PC-9 (cell line): Measurements from ENCODE around the gene AKT1. TPM values are rescaled to one million over a fixed set of nuclear protein-coding genes. Genes with fewer than 3 reads are reported as not detected.

Experiments used
- BruUV-seq: library from RNA; stranded (reverse); fragments of 400-500 nt; replicated peaks from 2 replicates; lab custom pipeline; 2021; lab: Mats Ljungman, UMichigan
- CTCF ChIA-PET: fragments of 300-600 bp; sonication (Branson Sonifier 250); formaldehyde crosslinking; loops from one replicate; lab custom pipeline; 2022; ENCODE audit warnings: antibody characterized with exemption; lab: Charles Lee
- POLR2A ChIA-PET: fragments of 300-600 bp; sonication (Branson Sonifier 250); formaldehyde crosslinking; loops from one replicate; lab custom pipeline; 2022; ENCODE audit warnings: antibody characterized with exemption; ENCODE audit not compliant: unreplicated experiment; lab: Charles Lee
- DNase-seq, 2 experiments: peaks; one replicate each; pipeline versions ENCODE4 v3.0.0 to v3.0.0-alpha.2; 2015 to 2022; ENCODE audit warnings: mixed read lengths in 1 of 2
- H2AFZ ChIP-seq: fragments of 200-600 bp; sonication (generic); 2 replicates; pipeline ENCODE4 v1.8.1; 2017; ENCODE audit warnings: antibody characterized with exemption
- H3F3A ChIP-seq: fragments of 200-600 bp; sonication (generic); 2 replicates; pipeline ENCODE4 v1.8.1; 2017; ENCODE audit warnings: antibody characterized with exemption, mild to moderate bottlenecking, low read depth; ENCODE audit not compliant: insufficient read depth
- H3K27ac ChIP-seq: fragments of 200-600 bp; sonication (generic); 2 replicates; pipeline ENCODE4 v1.6.1; 2016; ENCODE audit warnings: mixed run types
- H3K27me3 ChIP-seq: fragments of 200-600 bp; sonication (generic); 2 replicates; pipeline ENCODE4 v1.6.1; 2016; ENCODE audit warnings: low read depth, mixed run types; ENCODE audit not compliant: insufficient read depth
- H3K36me3 ChIP-seq: fragments of 200-600 bp; sonication (generic); 2 replicates; pipeline ENCODE4 v1.6.1; 2016; ENCODE audit warnings: low read depth, mixed run types
- H3K4me1 ChIP-seq: fragments of 200-600 bp; sonication (generic); replicated peaks from 2 replicates; pipeline ENCODE4 v1.6.1; 2016; ENCODE audit warnings: mixed run types; ENCODE audit not compliant: insufficient read depth
- H3K4me2 ChIP-seq: fragments of 200-600 bp; sonication (generic); 2 replicates; pipeline ENCODE4 v1.6.1; 2017; ENCODE audit warnings: mixed run types
- H3K4me3 ChIP-seq: fragments of 200-600 bp; sonication (generic); 2 replicates; pipeline ENCODE4 v1.6.1; 2016; ENCODE audit warnings: mixed run types
- H3K79me2 ChIP-seq: fragments of 200-600 bp; sonication (generic); 2 replicates; pipeline ENCODE4 v1.6.1; 2017; ENCODE audit warnings: low read depth, mixed run types
- H3K9me2 ChIP-seq: fragments of 200-600 bp; sonication (generic); 2 replicates; pipeline ENCODE4 v1.8.1; 2017; ENCODE audit warnings: mild to moderate bottlenecking; ENCODE audit not compliant: insufficient read depth
- H3K9me3 ChIP-seq: fragments of 200-600 bp; sonication (generic); 2 replicates; pipeline ENCODE4 v1.8.1; 2016; ENCODE audit warnings: low read depth; ENCODE audit not compliant: insufficient read depth
- H4K20me1 ChIP-seq: fragments of 200-600 bp; sonication (generic); 2 replicates; pipeline ENCODE4 v1.8.1; 2017; ENCODE audit not compliant: insufficient read depth
- EZH2 ChIP-seq: fragments of 200-600 bp; sonication (generic); IDR thresholded peaks from 2 replicates; pipeline ENCODE4 v1.8.0; 2017; ENCODE audit warnings: antibody characterized with exemption, low read depth
- intact Hi-C: fragments of 100-400 bp; cut with micrococcal nuclease; formaldehyde crosslinking; loops from one replicate; pipeline ENCODE4 v1.10.0; 2022; ENCODE audit not compliant: unreplicated experiment
- total RNA-seq: library from RNA; stranded (reverse); gene quantifications from 2 replicates; pipeline ENCODE4 v1.2.3, GENCODE V29; 2021
- TF ChIP-seq, protein P1 (sequence below): fragments of 200-600 bp; sonication (generic); conservative IDR thresholded peaks from 2 replicates; pipeline ENCODE4 v1.6.1; 2017; ENCODE audit warnings: mixed run types, antibody characterized with exemption, mild to moderate bottlenecking, moderate library complexity

AKT1 gene
- total RNA-seq, 1 experiment from 2014 or later, result 107 TPM

DNA sequence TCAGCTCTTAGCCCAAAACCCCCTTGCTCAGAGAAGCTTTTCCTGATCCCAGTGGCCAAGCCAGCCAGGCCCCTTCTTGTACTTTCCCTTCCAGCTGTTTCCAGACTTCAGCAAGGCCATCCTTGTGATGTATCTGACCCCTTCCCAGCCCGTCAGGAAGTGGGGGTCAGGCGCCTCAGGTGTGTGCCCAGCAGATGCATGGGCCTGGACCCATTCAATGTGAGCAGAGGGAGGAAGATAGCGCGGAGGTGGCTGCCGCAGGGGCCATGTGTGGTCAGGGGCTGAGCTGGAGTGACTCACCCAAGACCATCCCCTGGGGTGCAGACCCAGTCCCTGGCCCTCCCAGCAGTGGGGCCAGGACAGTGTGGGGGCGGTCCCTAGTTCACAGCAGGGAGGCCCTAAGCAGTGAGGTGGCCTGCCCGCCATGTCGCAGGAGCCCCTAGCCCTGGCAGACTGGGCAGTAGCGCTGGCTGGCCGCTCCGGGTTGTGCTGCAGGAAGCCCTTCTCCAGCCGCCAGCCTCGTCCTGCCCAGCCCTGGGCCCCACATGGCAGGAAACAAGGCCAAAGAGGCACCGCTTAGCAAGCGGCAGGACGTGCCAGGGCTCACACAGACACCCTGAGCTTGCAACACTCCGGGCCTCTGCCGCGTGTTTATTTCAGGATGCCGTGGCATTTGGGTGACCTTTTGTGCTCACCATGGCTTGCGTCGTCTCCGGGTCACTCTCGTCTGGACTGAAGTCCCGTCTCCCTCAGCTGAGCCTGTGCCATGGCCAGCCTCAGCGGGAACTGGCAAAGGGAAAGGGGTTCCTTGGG is 59.5 kb downstream of the AKT1 start:
- DNase-seq, result no peak
- CTCF ChIA-PET, result no interaction called here
- POLR2A ChIA-PET, result no interaction called here
- no peaks in the 10 kb centered on the region for H3K36me3 ChIP-seq
- no TSS peak for BruUV-seq
- H3K27me3 ChIP-seq, result no peaks in the 10 kb centered on the region
- no peak overlapping the region for H3K4me3 ChIP-seq
- no peak overlapping the region for H3K27ac ChIP-seq
- intact Hi-C loops, result no loop called here
- H3K4me2 ChIP-seq, result no peak overlapping the region
- no peaks in the 10 kb centered on the region for H3F3A ChIP-seq
- H3K9me3 ChIP-seq, result no peaks in the 10 kb centered on the region
- no peak overlapping the region for H2AFZ ChIP-seq
- no peak for TF ChIP-seq EZH2
- TF ChIP-seq, protein P1, sequence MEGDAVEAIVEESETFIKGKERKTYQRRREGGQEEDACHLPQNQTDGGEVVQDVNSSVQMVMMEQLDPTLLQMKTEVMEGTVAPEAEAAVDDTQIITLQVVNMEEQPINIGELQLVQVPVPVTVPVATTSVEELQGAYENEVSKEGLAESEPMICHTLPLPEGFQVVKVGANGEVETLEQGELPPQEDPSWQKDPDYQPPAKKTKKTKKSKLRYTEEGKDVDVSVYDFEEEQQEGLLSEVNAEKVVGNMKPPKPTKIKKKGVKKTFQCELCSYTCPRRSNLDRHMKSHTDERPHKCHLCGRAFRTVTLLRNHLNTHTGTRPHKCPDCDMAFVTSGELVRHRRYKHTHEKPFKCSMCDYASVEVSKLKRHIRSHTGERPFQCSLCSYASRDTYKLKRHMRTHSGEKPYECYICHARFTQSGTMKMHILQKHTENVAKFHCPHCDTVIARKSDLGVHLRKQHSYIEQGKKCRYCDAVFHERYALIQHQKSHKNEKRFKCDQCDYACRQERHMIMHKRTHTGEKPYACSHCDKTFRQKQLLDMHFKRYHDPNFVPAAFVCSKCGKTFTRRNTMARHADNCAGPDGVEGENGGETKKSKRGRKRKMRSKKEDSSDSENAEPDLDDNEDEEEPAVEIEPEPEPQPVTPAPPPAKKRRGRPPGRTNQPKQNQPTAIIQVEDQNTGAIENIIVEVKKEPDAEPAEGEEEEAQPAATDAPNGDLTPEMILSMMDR, result no peak
- H3K9me2 ChIP-seq, result no peaks in the 10 kb centered on the region
- H3K79me2 ChIP-seq, result no peaks in the 10 kb centered on the region
- no peaks in the 10 kb centered on the region for H4K20me1 ChIP-seq
- H3K4me1 ChIP-seq, result no peaks in the 10 kb centered on the region

DNA sequence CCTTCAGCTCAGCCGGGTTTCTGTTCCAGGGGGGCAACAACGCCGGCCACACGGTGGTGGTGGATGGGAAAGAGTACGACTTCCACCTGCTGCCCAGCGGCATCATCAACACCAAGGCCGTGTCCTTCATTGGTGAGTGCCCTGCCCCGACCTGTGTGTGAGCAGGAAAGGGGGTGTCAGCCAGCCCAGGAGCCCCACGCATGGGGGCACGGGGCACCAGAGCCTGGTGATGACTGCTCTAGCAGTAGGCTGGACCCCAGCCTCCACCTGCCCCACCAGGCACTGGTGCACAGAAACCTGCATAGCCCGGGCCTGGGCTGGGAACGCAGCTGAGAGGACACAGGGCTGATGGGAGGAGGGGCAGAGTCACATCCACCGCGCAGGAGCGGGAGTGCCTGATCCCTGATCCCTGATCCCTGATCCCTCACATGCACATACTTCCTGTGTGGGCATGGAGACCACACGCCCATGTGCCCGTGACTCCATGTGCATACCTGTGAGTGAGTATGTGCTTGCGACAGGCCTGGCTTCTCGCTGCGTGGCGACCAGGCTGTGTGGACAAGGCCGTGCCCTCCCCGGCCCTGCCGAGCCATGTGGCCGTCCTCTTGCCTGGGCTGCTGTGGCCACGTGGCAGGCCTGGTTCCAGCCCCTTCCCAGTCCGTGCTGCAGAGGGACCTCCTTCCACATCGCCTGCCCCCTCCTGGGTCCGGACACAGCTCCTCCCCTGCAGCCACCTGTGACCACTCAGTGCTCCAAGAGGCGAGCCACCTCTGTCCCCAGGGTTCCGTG is 60.4 kb downstream of the AKT1 start:
- H3K79me2 ChIP-seq, result no peaks in the 10 kb centered on the region
- no peaks in the 10 kb centered on the region for H3K9me3 ChIP-seq
- no peak overlapping the region for H2AFZ ChIP-seq
- H3K4me1 ChIP-seq, result no peaks in the 10 kb centered on the region
- POLR2A ChIA-PET, result no interaction called here
- no peaks in the 10 kb centered on the region for H3K9me2 ChIP-seq
- no peak overlapping the region for H3K4me2 ChIP-seq
- no TSS peak for BruUV-seq
- H3K4me3 ChIP-seq, result no peak overlapping the region
- no peak overlapping the region for H3K27ac ChIP-seq
- TF ChIP-seq, protein P1, result no peak
- TF ChIP-seq EZH2, result no peak
- H3K27me3 ChIP-seq, result no peaks in the 10 kb centered on the region
- no peaks in the 10 kb centered on the region for H3K36me3 ChIP-seq
- CTCF ChIA-PET, result no interaction called here
- intact Hi-C loops, result no loop called here
- no peaks in the 10 kb centered on the region for H3F3A ChIP-seq
- DNase-seq, result no peak
- H4K20me1 ChIP-seq, result no peaks in the 10 kb centered on the region

DNA sequence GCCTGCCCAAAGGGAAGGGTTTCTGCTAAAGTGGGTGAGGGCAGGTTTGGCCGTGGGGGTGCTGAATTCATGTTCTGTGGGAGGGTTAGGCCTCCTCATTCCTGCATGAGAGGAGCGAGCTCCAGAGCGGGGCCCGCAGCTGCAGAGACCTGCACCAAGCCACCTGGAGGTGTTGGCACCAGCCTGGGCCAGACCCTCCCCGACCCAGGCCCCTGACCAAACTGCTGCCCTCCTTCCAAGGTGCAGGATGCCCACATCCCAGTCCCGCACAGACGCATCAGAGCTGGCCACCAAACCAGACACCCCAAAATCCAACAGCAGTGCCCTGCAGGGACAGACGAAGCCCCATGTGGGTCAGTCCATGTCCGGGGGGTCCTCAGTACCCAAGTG is 61.0 kb downstream of the AKT1 start:
- TF ChIP-seq, protein P1, result no peak
- TF ChIP-seq EZH2, result no peak
- Histone ChIP-seq H3K9me2 (no peaks in the 10 kb centered on the region), H3K4me1 (no peaks in the 10 kb centered on the region), H3K27ac (no peak overlapping the region), H3K79me2 (no peaks in the 10 kb centered on the region), H3F3A (no peaks in the 10 kb centered on the region), H3K9me3 (no peaks in the 10 kb centered on the region), H3K27me3 (no peaks in the 10 kb centered on the region), H3K4me2 (no peak overlapping the region), H3K36me3 (no peaks in the 10 kb centered on the region), H2AFZ (no peak overlapping the region), H4K20me1 (no peaks in the 10 kb centered on the region), H3K4me3 (no peak overlapping the region)
- BruUV-seq, result no TSS peak
- CTCF ChIA-PET, result no interaction called here
- POLR2A ChIA-PET, result no interaction called here
- intact Hi-C loops, result no loop called here
- no peak for DNase-seq
